Measurements from ENCODE around the gene DUXB. TPM values are rescaled to one million over a fixed set of nuclear protein-coding genes. Genes with fewer than 3 reads are reported as not detected.

DUXB gene
- total and polyA plus RNA-seq, 2 of the 13 experiments (the other 11 are each of a cell fraction or from before 2014, with no cell fraction given), result not detected

GRCh38 chr16:75745823-75746222 lies 44.6 kb upstream of the DUXB start (continued):
- TF ChIP-seq, protein P1, sequence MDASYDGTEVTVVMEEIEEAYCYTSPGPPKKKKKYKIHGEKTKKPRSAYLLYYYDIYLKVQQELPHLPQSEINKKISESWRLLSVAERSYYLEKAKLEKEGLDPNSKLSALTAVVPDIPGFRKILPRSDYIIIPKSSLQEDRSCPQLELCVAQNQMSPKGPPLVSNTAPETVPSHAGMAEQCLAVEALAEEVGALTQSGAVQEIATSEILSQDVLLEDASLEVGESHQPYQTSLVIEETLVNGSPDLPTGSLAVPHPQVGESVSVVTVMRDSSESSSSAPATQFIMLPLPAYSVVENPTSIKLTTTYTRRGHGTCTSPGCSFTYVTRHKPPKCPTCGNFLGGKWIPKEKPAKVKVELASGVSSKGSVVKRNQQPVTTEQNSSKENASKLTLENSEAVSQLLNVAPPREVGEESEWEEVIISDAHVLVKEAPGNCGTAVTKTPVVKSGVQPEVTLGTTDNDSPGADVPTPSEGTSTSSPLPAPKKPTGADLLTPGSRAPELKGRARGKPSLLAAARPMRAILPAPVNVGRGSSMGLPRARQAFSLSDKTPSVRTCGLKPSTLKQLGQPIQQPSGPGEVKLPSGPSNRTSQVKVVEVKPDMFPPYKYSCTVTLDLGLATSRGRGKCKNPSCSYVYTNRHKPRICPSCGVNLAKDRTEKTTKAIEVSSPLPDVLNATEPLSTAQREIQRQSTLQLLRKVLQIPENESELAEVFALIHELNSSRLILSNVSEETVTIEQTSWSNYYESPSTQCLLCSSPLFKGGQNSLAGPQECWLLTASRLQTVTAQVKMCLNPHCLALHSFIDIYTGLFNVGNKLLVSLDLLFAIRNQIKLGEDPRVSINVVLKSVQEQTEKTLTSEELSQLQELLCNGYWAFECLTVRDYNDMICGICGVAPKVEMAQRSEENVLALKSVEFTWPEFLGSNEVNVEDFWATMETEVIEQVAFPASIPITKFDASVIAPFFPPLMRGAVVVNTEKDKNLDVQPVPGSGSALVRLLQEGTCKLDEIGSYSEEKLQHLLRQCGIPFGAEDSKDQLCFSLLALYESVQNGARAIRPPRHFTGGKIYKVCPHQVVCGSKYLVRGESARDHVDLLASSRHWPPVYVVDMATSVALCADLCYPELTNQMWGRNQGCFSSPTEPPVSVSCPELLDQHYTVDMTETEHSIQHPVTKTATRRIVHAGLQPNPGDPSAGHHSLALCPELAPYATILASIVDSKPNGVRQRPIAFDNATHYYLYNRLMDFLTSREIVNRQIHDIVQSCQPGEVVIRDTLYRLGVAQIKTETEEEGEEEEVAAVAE (CRISPR knock-in tag; IDR thresholded peaks at IDR 0.05; ENCODE audit: borderline replicate concordance), result no peak
- TF ChIP-seq, protein P2, sequence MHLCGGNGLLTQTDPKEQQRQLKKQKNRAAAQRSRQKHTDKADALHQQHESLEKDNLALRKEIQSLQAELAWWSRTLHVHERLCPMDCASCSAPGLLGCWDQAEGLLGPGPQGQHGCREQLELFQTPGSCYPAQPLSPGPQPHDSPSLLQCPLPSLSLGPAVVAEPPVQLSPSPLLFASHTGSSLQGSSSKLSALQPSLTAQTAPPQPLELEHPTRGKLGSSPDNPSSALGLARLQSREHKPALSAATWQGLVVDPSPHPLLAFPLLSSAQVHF (CRISPR knock-in tag; IDR thresholded peaks at IDR 0.05), result no peak
- TF ChIP-seq ZBTB7B (CRISPR knock-in tag; IDR thresholded peaks at IDR 0.05), result no peak

DNA sequence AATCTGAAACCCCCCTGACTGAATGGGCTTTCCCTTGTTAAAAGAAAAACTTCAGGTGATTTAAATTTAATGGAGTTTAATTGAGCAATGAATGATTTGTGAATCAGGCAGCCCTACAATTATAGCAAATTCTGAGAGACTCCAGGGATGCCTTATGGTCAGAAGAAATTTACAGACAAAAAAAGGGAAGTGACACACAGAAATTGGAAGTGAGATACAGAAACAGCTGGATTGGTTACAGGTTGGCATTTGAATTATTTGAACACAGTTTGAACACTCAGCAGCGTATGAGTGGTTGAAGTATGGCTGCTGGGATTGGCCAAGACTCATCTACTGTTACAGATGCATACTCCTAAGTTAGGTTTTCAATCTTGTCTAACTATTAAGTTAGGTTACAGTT lies 44.0 kb upstream of the DUXB start:
- intact Hi-C loops (cut with micrococcal nuclease; ENCODE audit: unreplicated experiment), result no loop called here
- DNase-seq (ENCODE audit: low spot score) (no peak), FAIRE-seq (no peak), ATAC-seq (no peak)
- Histone ChIP-seq H3K9ac (ENCODE audit: insufficient read depth, low read depth, low read length) (no peak overlapping the region), H4K20me1 (ENCODE audit: insufficient read depth, low read length) (no peaks in the 10 kb centered on the region), H3K36me3 (replicated peaks in 1 of 2; ENCODE audit: control insufficient read depth in 1 of 2, insufficient read depth in 2 of 2, low read length in 2 of 2) (no peaks in the 10 kb centered on the region), H3K27me3 (ENCODE audit: control insufficient read depth in 1 of 2, insufficient read depth in 2 of 2, low read length in 2 of 2) (no peaks in the 10 kb centered on the region), H3K79me2 (ENCODE audit: insufficient read depth, low read length) (no peaks in the 10 kb centered on the region), H3K9me3 (ENCODE audit: low read length) (peaks cover 47% of the 10 kb centered on the region), H3K4me1 (ENCODE audit: insufficient read depth, low read length) (no peaks in the 10 kb centered on the region), H3K4me3 (replicated peaks in 1 of 3; ENCODE audit: insufficient read depth in 1 of 3, low read depth in 2 of 3, low read length in 3 of 3) (no peak overlapping the region), H3K4me2 (ENCODE audit: low read depth, low read length) (no peak overlapping the region), H2AFZ (ENCODE audit: low read length) (no peak overlapping the region), H3K27ac (ENCODE audit: extremely low read length, insufficient read depth, low read length) (no peak overlapping the region)
- ChIA-PET CTCF (ENCODE audit: low intra/inter-chr PET ratio, low total read pairs) (no interaction called here), POLR2A (no interaction called here)
- in situ Hi-C loops (cut with HindIII; ENCODE audit: extremely low pct_ligation_motif_present, low pct_unique_long_range_greater_than_20kb), result no loop called here
- no peak for TF ChIP-seq ATF7 (IDR thresholded peaks at IDR 0.05)
- TF ChIP-seq ATF7 (CRISPR knock-in tag; IDR thresholded peaks at IDR 0.05), result no peak
- TF ChIP-seq RBFOX2 (IDR thresholded peaks at IDR 0.05; ENCODE audit: low read depth, low read length), result no peak
- TF ChIP-seq FOXA3 (CRISPR knock-in tag; IDR thresholded peaks at IDR 0.05), result no peak
- TF ChIP-seq THAP7 (CRISPR knock-in tag; IDR thresholded peaks at IDR 0.05), result no peak
- TF ChIP-seq SSRP1 (CRISPR knock-in tag; IDR thresholded peaks at IDR 0.05), result no peak
- no peak for TF ChIP-seq PBX2 (CRISPR knock-in tag; IDR thresholded peaks at IDR 0.05)
- no peak for TF ChIP-seq MTERF4 (CRISPR knock-in tag; IDR thresholded peaks at IDR 0.05)
- no peak for TF ChIP-seq KDM6A (CRISPR knock-in tag; IDR thresholded peaks at IDR 0.05; ENCODE audit: low read depth)
- no peak for TF ChIP-seq EEA1 (CRISPR knock-in tag; IDR thresholded peaks at IDR 0.05; ENCODE audit: borderline replicate concordance)
- no peak for TF ChIP-seq HOXA3 (CRISPR knock-in tag; IDR thresholded peaks at IDR 0.05)
- WGBS (ENCODE audit: low lambda C conversion rate), result 47% methylated on average over 1 of the region's 1 CpG
- no TSS peak for BruUV-seq (replicated peaks)
